Urothelium cell line (cell line): Measurements from ENCODE around the gene KIF1B.
"Not testable (repeated sequence)": the region's sequence is repeated elsewhere in the genome, so short reads cannot be mapped to it uniquely, and the experiment has no call there.

ENCODE experiments used
- DNase-seq: peaks from one replicate; pipeline ENCODE4 v3.0.0; 2011; ENCODE audit warnings: low spot score, mixed read lengths
- FAIRE-seq: peaks from 2 replicates; lab custom pipeline; 2011; peaks lifted over from hg19 to GRCh38; lab: Jason Lieb, UNC

KIF1B gene

GRCh38 chr1:10193288-10193687 lies 17.1 kb upstream of the KIF1B start:
- DNase-seq (no peak), FAIRE-seq (no peak)

DNA sequence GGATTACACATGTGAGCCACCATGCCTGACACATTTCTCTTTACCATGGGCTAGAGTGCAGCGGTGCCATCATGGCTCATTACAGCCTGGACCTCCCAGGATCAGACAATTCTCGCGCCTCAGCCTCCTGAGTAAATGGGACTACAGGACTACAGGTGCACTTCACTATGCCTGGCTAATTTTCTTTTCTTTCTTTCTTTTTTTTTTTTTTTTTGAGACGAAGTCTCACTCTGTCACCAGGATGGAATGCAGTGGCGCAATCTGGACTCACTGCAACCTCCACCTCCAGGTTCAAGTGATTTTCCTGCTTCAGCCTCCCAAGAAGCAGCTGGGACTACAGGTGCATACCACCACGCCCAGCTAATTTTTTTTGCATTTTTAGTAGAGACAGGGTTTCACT lies 14.8 kb upstream of the KIF1B start:
- peak; percentile 35 for FAIRE-seq
- DNase-seq: peak; percentile 29

- no peak for FAIRE-seq
Observed at GRCh38 chr1:10196976-10197375, 13.4 kb upstream of the KIF1B start.

DNA sequence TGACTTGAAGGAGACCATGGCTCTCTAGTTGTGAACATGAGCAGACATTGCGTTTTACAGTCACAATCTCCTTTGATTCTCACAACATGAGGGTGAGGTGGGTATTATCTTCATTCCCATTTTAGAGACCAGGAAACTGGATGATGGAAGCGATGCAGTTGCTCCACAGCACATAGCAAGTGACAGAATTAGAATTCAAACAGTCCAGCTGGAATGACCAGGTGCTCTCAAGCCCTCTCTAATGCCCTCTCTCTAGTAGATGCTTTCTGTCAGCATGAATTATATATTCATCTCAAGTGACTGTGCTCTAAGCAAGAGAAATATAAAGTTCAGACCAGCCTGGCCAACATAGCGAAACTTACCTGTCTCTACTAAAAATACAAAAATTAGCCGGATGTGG lies 9.8 kb upstream of the KIF1B start:
- DNase-seq (no peak), FAIRE-seq (no peak)

More at GRCh38 chr1:10196976-10197375, 13.4 kb upstream of the KIF1B start:
- DNase-seq: peak; percentile 31

GRCh38 chr1:10204003-10204642 lies 6.2 kb upstream of the KIF1B start:
- FAIRE-seq (no peak), DNase-seq (no peak)

GRCh38 chr1:10205206-10205605 lies 5.2 kb upstream of the KIF1B start:
- FAIRE-seq, DNase-seq: not testable (repeated sequence)

DNA sequence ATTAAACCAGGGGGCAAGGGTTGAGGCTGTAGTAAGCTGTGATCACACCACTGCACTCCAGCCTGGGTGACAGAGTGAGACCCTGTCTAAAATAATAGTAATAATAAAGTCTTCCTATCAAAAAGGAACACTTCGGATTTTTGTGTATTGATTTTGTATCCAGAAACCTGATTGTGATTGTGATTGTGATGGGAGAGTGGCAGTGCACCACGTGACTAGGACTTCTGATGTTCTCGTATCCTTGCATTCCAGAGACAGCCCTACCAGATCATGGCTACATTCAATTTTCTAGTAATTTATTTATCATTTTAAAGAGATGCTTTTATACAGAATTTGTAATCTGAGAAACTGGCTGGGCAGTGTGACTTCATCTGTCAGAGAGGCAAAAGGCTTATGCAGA lies 2.6 kb upstream of the KIF1B start:
- DNase-seq: no peak

GRCh38 chr1:10208537-10208936 lies 1.8 kb upstream of the KIF1B start:
- FAIRE-seq (no peak), DNase-seq (no peak)

More for the DNA sequence above, 2.6 kb upstream of the KIF1B start:
- FAIRE-seq: no peak

- FAIRE-seq: no peak
- DNase-seq: no peak
Observed at GRCh38 chr1:10209590-10209904, 823 bp upstream of the KIF1B start.

DNA sequence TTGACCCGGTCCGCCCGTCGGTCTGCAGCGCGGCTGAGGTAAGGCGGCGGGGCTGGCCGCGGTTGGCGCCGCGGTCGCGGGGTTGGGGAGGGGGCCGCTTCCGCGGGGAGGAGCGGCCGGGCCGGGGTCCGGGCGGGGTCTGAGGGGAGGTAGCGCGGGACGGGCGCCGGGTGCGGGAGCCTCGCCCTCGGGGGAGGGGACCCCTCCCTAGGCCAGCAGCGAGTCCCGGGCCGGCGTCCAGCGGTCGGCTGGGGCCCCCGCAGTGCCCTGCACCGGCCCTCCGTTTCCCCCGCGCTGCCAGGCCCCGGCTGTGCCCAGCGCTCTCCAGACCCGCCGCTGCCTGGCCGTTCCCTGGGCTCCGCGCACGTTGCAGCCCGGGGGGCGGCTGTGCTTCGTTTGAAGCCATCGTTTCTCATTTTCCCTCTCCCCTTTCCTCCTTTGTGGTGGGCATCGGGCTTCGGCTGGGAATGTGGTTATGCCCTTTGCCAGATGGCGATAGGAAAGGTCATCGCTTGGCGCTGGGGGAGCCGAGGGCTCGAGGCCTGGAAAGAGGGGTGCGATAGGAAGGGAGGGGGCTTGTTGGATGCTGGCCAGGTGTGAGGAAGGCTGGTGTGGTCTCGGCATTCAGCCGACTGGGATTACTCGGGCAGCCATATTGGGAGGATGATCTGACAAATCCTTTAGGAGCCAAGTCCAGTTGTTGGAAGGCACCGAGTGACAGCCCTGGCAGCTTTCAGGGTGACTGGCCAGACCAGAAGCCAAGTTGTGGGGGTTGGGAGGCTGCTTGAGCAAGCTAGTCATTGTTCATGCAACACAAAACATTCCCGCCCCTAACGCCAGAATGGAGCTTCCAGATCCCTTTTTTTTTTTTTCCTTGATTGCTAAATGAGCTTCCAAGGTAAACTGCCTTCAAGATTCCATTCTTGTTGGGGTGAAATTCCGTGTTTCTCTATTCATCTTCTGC lies 753 bp downstream of the KIF1B start:
- FAIRE-seq (no peak), DNase-seq (peak; percentile 62)

DNA sequence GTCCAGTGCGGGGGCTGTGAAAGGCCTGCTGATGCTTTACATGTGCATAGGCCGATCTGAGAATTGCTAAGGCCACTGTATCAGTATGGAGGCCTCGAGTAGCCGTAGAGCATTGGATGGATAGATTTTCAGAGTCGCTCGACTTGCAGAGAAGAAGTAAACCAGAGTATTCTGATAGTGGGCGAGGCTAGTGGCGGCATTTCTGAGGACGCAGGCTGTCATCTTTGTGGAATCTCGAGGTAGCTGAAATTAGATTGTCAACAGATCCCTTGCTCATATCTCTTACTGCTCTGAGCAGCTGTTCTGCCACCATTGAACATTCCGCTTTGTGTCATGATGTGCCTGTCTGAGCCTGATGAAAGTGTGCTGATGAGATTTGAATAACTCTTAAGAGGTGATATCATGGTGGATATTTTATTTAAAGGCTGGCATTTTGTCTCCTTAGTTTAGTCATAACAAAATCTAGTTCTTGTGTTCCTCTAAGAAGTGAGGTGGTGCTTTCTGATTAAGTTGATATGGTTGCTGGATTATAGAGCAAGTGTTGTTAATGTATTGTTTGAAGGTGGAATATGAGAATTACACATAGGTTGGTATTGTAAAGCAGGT lies 1.5 kb downstream of the KIF1B start:
- FAIRE-seq (no peak), DNase-seq (peak; percentile 23)

- DNase-seq (no peak), FAIRE-seq (no peak)
Observed at GRCh38 chr1:10212476-10212875, 2.1 kb downstream of the KIF1B start.

DNA sequence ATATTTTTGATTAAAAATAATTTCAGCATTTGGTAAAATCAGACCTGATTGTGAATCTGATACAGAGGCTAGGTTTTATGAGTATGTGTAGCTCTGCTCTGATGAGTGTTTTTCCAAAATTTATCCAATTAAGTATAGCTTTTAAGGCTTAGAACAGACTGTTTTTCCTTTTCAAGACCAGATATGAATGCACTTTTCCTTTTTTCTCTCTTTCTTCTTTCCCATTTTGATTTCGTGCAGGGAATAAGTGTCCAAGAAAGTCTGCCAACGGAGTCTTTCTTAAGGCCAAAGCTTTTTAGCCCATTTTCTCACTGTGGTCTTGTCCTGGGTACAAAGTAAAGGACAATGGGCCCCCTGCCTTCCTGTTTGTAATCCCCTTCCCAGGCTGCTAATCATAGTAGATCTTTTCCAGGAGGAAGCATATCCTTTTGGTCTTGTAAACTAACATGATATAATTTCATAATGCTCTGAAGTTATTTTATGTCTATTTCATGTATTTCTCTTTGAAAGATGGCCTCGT lies 2.9 kb downstream of the KIF1B start:
- no peak for DNase-seq
- FAIRE-seq: no peak

- no peak for DNase-seq
- no peak for FAIRE-seq
Observed at GRCh38 chr1:10216090-10216749, 5.8 kb downstream of the KIF1B start.

- DNase-seq (no peak), FAIRE-seq (no peak)
Observed at GRCh38 chr1:10217748-10218441, 7.5 kb downstream of the KIF1B start.

- FAIRE-seq (no peak), DNase-seq (no peak)
Observed at GRCh38 chr1:10220200-10220599, 9.8 kb downstream of the KIF1B start.

GRCh38 chr1:10220657-10221056 lies 10.3 kb downstream of the KIF1B start:
- not testable (repeated sequence) for FAIRE-seq, DNase-seq

DNA sequence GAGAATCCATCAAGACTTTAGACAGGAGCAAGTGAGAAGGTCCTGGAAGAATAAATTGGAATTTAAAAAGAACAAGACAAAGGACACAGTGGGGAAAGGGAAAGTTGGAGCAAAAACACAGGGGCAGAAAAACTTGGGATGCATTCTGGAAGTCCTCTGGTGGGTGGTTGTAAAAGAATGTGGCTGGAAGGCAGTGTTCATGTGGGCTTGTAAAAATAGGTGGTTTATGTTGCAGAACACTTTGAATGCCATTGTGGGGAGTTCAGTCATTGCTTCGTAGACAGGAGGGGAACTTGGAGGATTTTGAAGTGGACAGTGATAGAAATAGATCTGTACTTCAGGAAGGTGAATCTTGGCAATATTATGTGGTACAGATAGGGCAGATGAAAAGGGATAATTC lies 15.2 kb downstream of the KIF1B start:
- no peak for FAIRE-seq
- DNase-seq: no peak

DNA sequence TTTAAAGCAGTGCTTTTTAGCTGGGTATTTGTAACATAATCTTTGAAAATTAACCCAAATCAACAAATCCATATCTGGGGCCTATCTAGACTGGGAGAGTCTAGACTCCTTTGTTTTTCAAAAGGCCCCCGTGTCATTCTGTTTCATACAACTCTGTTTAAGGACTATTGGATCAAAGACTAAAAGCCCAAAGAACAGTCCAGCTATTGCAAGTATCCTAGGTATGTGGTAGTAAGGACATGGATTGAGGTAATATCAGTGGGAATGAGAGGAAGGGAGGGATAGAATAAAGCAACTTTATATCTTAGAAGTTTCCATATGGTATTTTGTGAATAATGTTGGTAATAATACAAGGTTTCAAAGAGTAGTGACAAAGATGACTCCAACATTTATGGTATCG lies 18.2 kb downstream of the KIF1B start:
- no peak for DNase-seq
- FAIRE-seq: no peak

- FAIRE-seq (no peak), DNase-seq (no peak)
Observed at GRCh38 chr1:10229903-10230302, 19.5 kb downstream of the KIF1B start.
